ENCODE data around the gene ADAMTS2.

- TF ChIP-seq EZH2 (IDR thresholded peaks at IDR 0.05), result no peak
- no peak for TF ChIP-seq POLR2AphosphoS5 (IDR thresholded peaks at IDR 0.05; ENCODE audit: borderline replicate concordance, low read depth, low read length)
Observed at GRCh38 chr5:179264783-179265513, 80.3 kb downstream of the ADAMTS2 start.
